H1 (cell line): ENCODE measurements around the gene EPB42. TPM values are rescaled to one million over a fixed set of nuclear protein-coding genes. Genes with fewer than 3 reads are reported as not detected.

Source experiments
- CHD7 ChIP-seq: fragments of 300-600 bp; sonication (generic); IDR thresholded peaks from 2 replicates; pipeline ENCODE4 v1.7.1; 2012; ENCODE audit warnings: low read length, moderate library complexity, mild to moderate bottlenecking, inconsistent platforms; ENCODE audit not compliant: insufficient replicate concordance
- EP300 ChIP-seq, 2 experiments: IDR thresholded peaks; 1 replicate in 1 of 2; 2 replicates in 1 of 2; pipeline ENCODE4 v1.6.1; 2011 to 2012; ENCODE audit warnings: low read depth in 2 of 2, low read length in 2 of 2, mild to moderate bottlenecking in 2 of 2, borderline replicate concordance in 1 of 2, inconsistent platforms in 1 of 2, moderate library complexity in 1 of 2
- EZH2 ChIP-seq: fragments of 200-600 bp; sonication (generic); IDR thresholded peaks from 2 replicates; pipeline ENCODE4 v1.7.1; 2012; ENCODE audit warnings: low read depth, mild to moderate bottlenecking, moderate library complexity, low read length, inconsistent platforms; ENCODE audit not compliant: severe bottlenecking
- HDAC6 ChIP-seq: IDR thresholded peaks from one replicate; pipeline ENCODE4 v1.7.1; 2012; ENCODE audit warnings: low read depth, mild to moderate bottlenecking, inconsistent platforms, low read length, moderate library complexity
- JUND ChIP-seq: IDR thresholded peaks from 2 replicates; pipeline ENCODE4 v1.6.1; 2011; ENCODE audit warnings: mild to moderate bottlenecking, improper control_type of control experiment, low read length
- NANOG ChIP-seq: IDR thresholded peaks from 2 replicates; pipeline ENCODE4 v1.6.1; 2011; ENCODE audit warnings: low read length, low read depth, mild to moderate bottlenecking, inconsistent platforms; ENCODE audit not compliant: insufficient read depth, poor library complexity, severe bottlenecking
- POLR2AphosphoS5 ChIP-seq: IDR thresholded peaks from 2 replicates; pipeline ENCODE4 v1.6.1; 2011; ENCODE audit warnings: low read depth, low read length
- SIRT6 ChIP-seq: IDR thresholded peaks from one replicate; pipeline ENCODE4 v1.7.1; 2012; ENCODE audit warnings: low read length, inconsistent platforms
- polyA plus RNA-seq, 7 experiments: library from polyadenylated mRNA; depleted of rRNA in 3 of 7; stranded (reverse) in 5 of 7; unstranded in 2 of 7; fragments of >200 nt in 5 of 7; fragments of 200-250 nt in 2 of 7; gene quantifications; 1 replicate in 5 of 7; 2 replicates in 1 of 7; 4 replicates in 1 of 7; pipeline versions ENCODE4 v1.2.1 to v1.2.3, GENCODE V29; 2011 to 2013; ENCODE audit warnings: missing spikeins in 2 of 7, mixed read lengths in 2 of 7
- total RNA-seq: library from RNA; stranded (reverse); fragmentation: NEBNext Ultra II Directional; extraction: Animal tissue kit (Norgen Biotek cat#: 25700); gene quantifications from 2 replicates; pipeline ENCODE4 v1.2.1, GENCODE V29; 2021

EPB42 gene
- total and polyA plus RNA-seq, 2 of the 8 experiments (the other 6 are each of a cell fraction or from before 2014, with no cell fraction given), result not detected

DNA sequence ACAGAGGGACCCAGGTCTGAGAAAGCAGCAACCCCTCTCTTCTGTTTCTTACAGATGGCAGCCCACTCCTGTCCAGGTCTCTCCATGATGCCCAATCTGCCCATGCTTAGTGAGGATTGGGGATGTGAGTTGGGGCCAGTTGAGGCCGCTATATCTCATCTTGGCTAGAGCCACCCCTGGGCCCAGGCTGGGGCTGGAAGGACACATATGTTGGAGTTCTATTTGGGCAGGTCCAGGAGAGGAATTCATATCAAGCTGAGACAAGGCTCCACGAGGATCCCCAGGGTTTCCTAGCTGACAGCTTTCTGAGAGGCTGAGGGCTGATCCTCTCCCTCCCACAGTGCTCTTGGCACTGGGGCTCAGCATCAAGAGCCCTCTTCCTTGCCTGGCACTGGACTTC lies 34.6 kb upstream of the EPB42 start (continued):
- no peak for TF ChIP-seq CHD7
- no peak for TF ChIP-seq NANOG
- no peak for TF ChIP-seq JUND
- TF ChIP-seq EP300 (IDR thresholded peaks at IDR 0.05; ENCODE audit: borderline replicate concordance in 1 of 2, low read depth in 2 of 2, low read length in 2 of 2), result no peak
- TF ChIP-seq POLR2AphosphoS5, result no peak
- no peak for TF ChIP-seq HDAC6
- no peak for TF ChIP-seq SIRT6
- TF ChIP-seq EZH2, result no peak
